Measurements from ENCODE around the gene CPNE7. TPM values are rescaled to one million over a fixed set of nuclear protein-coding genes. Genes with fewer than 3 reads are reported as not detected.

CPNE7 gene
- total and polyA plus RNA-seq, 4 donors = 9.9 to 49.2 (median 29.2) TPM

DNA sequence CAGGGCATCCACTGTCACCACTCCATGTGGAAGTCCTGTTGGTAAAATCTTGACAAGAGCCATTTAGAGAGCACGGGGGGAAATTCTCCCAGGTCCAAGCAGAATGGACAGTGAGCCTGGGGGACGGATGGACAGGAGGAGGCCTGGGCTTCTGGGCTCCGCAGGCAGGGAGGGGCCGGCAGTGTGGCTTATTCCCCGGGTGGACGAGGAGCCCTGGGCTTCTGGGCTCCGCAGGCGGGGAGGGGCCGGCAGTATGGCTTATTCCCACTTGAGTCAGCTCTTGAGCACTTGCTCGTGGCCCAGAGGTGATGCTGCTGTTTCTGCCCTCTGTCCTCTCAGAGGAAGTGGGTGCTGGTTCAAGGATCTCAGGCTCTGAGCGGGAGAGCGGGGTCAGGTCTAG, 37.3 kb upstream of the CPNE7 start:
- H3K4me3 ChIP-seq (ENCODE audit: low read depth, low read length) = no peak overlapping the region
- peaks cover 86% of the 10 kb centered on the region for H3K36me3 ChIP-seq (ENCODE audit: control insufficient read depth, insufficient read depth, low read length)
- no peaks in the 10 kb centered on the region for H3K27me3 ChIP-seq (ENCODE audit: control insufficient read depth, insufficient read depth, low read length)
- H3K27ac ChIP-seq (ENCODE audit: low read depth, low read length) = no peak overlapping the region
- H3K9me3 ChIP-seq (ENCODE audit: control insufficient read depth, insufficient read depth, low read length) = no peaks in the 10 kb centered on the region
- peaks cover 25% of the 10 kb centered on the region for H3K4me1 ChIP-seq (ENCODE audit: control insufficient read depth, insufficient read depth, low read length)
- no peak for DNase-seq (ENCODE audit: low read depth in 4 of 6, low spot score in 6 of 6)
- WGBS (ENCODE audit: insufficient coverage) = 91% methylated on average over 12 of the region's 12 CpGs

DNA sequence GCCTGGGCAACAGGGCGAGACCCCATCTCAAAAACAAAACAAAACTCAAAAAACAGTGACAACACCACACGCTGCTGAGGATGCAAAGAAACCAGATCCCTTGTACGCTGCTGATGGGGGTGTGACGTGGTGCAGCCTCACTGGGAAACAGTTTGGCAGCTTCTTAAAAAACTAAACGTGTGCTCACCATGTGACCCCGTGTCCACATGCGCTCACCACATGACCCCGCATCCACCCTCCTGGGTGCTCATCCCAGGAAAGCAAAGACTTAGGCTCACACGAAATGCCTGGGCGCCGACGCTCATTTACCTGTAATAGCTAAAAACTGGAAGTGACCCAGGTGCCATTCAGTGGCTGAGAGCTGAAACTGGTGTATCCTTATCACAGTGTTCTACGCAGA, 35.0 kb upstream of the CPNE7 start:
- no peak overlapping the region for H3K4me3 ChIP-seq (ENCODE audit: low read depth, low read length)
- H3K36me3 ChIP-seq (ENCODE audit: control insufficient read depth, insufficient read depth, low read length) = peaks cover 87% of the 10 kb centered on the region
- WGBS (ENCODE audit: insufficient coverage) = 94% methylated on average over 12 of the region's 13 CpGs
- peaks cover 25% of the 10 kb centered on the region for H3K4me1 ChIP-seq (ENCODE audit: control insufficient read depth, insufficient read depth, low read length)
- H3K9me3 ChIP-seq (ENCODE audit: control insufficient read depth, insufficient read depth, low read length) = no peaks in the 10 kb centered on the region
- H3K27me3 ChIP-seq (ENCODE audit: control insufficient read depth, insufficient read depth, low read length) = no peaks in the 10 kb centered on the region
- H3K27ac ChIP-seq (ENCODE audit: low read depth, low read length) = no peak overlapping the region
- no peak for DNase-seq (ENCODE audit: low read depth in 4 of 6, low spot score in 6 of 6)

- H3K9me3 ChIP-seq (ENCODE audit: control insufficient read depth, insufficient read depth, low read length) = no peaks in the 10 kb centered on the region
- DNase-seq (ENCODE audit: low read depth in 4 of 6, low spot score in 6 of 6) = no peak
- no peaks in the 10 kb centered on the region for H3K27me3 ChIP-seq (ENCODE audit: control insufficient read depth, insufficient read depth, low read length)
- peaks cover 17% of the 10 kb centered on the region for H3K4me1 ChIP-seq (ENCODE audit: control insufficient read depth, insufficient read depth, low read length)
- H3K4me3 ChIP-seq (ENCODE audit: low read depth, low read length) = no peak overlapping the region
- WGBS (ENCODE audit: insufficient coverage) = 89% methylated on average over 21 of the region's 21 CpGs
- H3K27ac ChIP-seq (ENCODE audit: low read depth, low read length) = no peak overlapping the region
- H3K36me3 ChIP-seq (ENCODE audit: control insufficient read depth, insufficient read depth, low read length) = peaks cover 88% of the 10 kb centered on the region
Measured at GRCh38 chr16:89541792-89542191, 33.8 kb upstream of the CPNE7 start.

DNA sequence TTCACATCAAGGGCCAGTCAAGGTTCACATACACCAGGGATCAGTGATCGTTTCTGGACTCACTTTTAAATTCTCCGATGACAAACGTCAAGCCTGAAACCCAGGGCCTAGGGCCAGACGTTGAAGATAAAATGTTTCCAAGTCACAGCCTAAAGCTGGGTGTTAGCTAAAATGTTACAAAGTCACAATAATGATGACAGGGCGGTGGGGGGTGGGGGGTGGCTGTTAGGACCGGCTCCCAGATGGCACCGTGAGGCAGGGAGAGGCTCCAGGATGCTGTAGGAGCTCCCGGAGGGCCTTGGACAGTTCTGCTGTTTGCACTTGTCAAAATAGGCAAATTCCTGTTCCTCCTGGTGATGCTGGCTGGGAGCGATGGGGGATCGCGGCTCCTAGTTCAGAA, 31.4 kb upstream of the CPNE7 start:
- no peaks in the 10 kb centered on the region for H3K4me1 ChIP-seq (ENCODE audit: control insufficient read depth, insufficient read depth, low read length)

DNA sequence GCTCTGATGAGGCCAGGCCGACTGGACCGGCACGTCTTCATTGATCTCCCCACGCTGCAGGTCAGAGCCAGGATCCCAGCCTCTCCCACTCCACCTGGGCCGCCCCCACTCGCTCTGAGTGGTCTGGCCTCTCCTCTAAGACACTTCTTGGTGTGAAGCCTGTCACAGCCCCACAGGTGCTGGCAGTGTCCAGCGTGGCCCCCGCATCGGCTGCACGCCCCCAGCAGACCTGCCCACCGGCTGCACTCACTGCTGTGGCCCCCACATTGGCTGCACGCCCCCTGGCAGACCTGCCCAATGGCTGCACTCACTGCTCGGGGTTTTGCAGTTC, 30.9 kb upstream of the CPNE7 start:
- 95% methylated on average over 13 of the region's 13 CpGs for WGBS (ENCODE audit: insufficient coverage)
- Histone ChIP-seq H3K4me3 (ENCODE audit: low read depth, low read length) (no peak overlapping the region), H3K4me1 (ENCODE audit: control insufficient read depth, insufficient read depth, low read length) (no peaks in the 10 kb centered on the region), H3K27me3 (ENCODE audit: control insufficient read depth, insufficient read depth, low read length) (no peaks in the 10 kb centered on the region), H3K9me3 (ENCODE audit: control insufficient read depth, insufficient read depth, low read length) (no peaks in the 10 kb centered on the region), H3K27ac (ENCODE audit: low read depth, low read length) (no peak overlapping the region), H3K36me3 (ENCODE audit: control insufficient read depth, insufficient read depth, low read length) (peaks cover 94% of the 10 kb centered on the region)
- no peak for DNase-seq (ENCODE audit: low read depth in 4 of 6, low spot score in 6 of 6)

More for the DNA sequence above, 31.4 kb upstream of the CPNE7 start:
- 90% methylated on average over 11 of the region's 11 CpGs for WGBS (ENCODE audit: insufficient coverage)
- H3K36me3 ChIP-seq (ENCODE audit: control insufficient read depth, insufficient read depth, low read length) = peaks cover 89% of the 10 kb centered on the region
- H3K9me3 ChIP-seq (ENCODE audit: control insufficient read depth, insufficient read depth, low read length) = no peaks in the 10 kb centered on the region
- H3K27me3 ChIP-seq (ENCODE audit: control insufficient read depth, insufficient read depth, low read length) = no peaks in the 10 kb centered on the region
- H3K4me3 ChIP-seq (ENCODE audit: low read depth, low read length) = no peak overlapping the region
- no peak overlapping the region for H3K27ac ChIP-seq (ENCODE audit: low read depth, low read length)
- DNase-seq (ENCODE audit: low read depth in 4 of 6, low spot score in 6 of 6) = no peak

DNA sequence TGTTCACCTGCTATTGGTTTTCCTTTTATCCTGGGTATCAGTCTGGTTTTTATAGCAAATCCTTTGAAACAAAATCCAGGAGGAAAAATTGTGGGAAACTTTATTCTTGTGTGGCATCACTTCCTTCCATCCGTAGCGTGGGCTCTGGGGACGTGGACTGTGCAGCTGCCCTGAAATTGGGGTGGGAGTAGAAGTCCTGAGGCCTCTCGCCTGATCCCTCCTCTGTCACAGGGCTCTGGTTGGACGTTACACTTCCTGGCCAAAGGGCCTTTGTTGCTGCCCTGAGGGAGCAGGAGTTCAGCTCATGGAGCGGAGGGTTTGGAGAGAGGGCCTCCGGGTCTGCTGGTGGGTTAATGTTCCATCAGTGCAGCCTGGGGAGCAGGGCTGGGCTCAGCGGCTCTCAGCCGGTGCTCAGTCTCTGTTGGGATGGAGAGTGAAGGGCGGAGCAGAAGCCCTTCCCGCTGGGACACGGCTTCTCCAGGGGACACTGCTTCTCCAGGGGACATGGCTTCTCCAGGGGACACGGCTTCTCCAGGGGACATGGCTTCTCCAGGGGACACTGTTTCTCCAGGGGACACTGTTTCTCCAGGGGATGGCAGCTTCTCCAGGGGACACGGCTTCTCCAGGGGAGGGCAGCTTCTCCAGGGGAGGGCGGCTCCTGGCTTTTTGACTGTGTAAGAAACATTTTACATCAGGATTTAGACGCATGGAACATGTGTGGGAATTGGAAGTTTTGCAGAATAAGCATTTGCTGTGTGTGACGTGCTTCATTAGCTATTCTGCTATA, 30.3 kb upstream of the CPNE7 start:
- 84% methylated on average over 14 of the region's 17 CpGs for WGBS (ENCODE audit: insufficient coverage)
- peaks cover 95% of the 10 kb centered on the region for H3K36me3 ChIP-seq (ENCODE audit: control insufficient read depth, insufficient read depth, low read length)
- no peaks in the 10 kb centered on the region for H3K27me3 ChIP-seq (ENCODE audit: control insufficient read depth, insufficient read depth, low read length)
- no peak overlapping the region for H3K4me3 ChIP-seq (ENCODE audit: low read depth, low read length)
- no peaks in the 10 kb centered on the region for H3K9me3 ChIP-seq (ENCODE audit: control insufficient read depth, insufficient read depth, low read length)
- no peaks in the 10 kb centered on the region for H3K4me1 ChIP-seq (ENCODE audit: control insufficient read depth, insufficient read depth, low read length)
- H3K27ac ChIP-seq (ENCODE audit: low read depth, low read length) = no peak overlapping the region
- no peak for DNase-seq (ENCODE audit: low read depth in 4 of 6, low spot score in 6 of 6)

- H3K4me3 ChIP-seq (ENCODE audit: low read depth, low read length) = no peak overlapping the region
- no peak for DNase-seq (ENCODE audit: low read depth in 4 of 6, low spot score in 6 of 6)
- no peaks in the 10 kb centered on the region for H3K4me1 ChIP-seq (ENCODE audit: control insufficient read depth, insufficient read depth, low read length)
- 86% methylated on average over 21 of the region's 26 CpGs for WGBS (ENCODE audit: insufficient coverage)
- H3K27ac ChIP-seq (ENCODE audit: low read depth, low read length) = no peak overlapping the region
- H3K36me3 ChIP-seq (ENCODE audit: control insufficient read depth, insufficient read depth, low read length) = peaks cover 98% of the 10 kb centered on the region
- H3K27me3 ChIP-seq (ENCODE audit: control insufficient read depth, insufficient read depth, low read length) = no peaks in the 10 kb centered on the region
- H3K9me3 ChIP-seq (ENCODE audit: control insufficient read depth, insufficient read depth, low read length) = no peaks in the 10 kb centered on the region
Measured at GRCh38 chr16:89545831-89546574, 29.6 kb upstream of the CPNE7 start.

- peaks cover 99% of the 10 kb centered on the region for H3K36me3 ChIP-seq (ENCODE audit: control insufficient read depth, insufficient read depth, low read length)
- H3K27ac ChIP-seq (ENCODE audit: low read depth, low read length) = no peak overlapping the region
- no peaks in the 10 kb centered on the region for H3K4me1 ChIP-seq (ENCODE audit: control insufficient read depth, insufficient read depth, low read length)
- 97% methylated on average over 15 of the region's 19 CpGs for WGBS (ENCODE audit: insufficient coverage)
- no peaks in the 10 kb centered on the region for H3K27me3 ChIP-seq (ENCODE audit: control insufficient read depth, insufficient read depth, low read length)
- no peak overlapping the region for H3K4me3 ChIP-seq (ENCODE audit: low read depth, low read length)
- DNase-seq (ENCODE audit: low read depth in 4 of 6, low spot score in 6 of 6) = no peak
- no peaks in the 10 kb centered on the region for H3K9me3 ChIP-seq (ENCODE audit: control insufficient read depth, insufficient read depth, low read length)
Measured at GRCh38 chr16:89546781-89547180, 28.8 kb upstream of the CPNE7 start.

- DNase-seq (ENCODE audit: low read depth in 4 of 6, low spot score in 6 of 6) = no peak
- Histone ChIP-seq H3K4me1 (ENCODE audit: control insufficient read depth, insufficient read depth, low read length) (no peaks in the 10 kb centered on the region), H3K36me3 (ENCODE audit: control insufficient read depth, insufficient read depth, low read length) (peaks cover 99% of the 10 kb centered on the region), H3K27ac (ENCODE audit: low read depth, low read length) (no peak overlapping the region), H3K27me3 (ENCODE audit: control insufficient read depth, insufficient read depth, low read length) (no peaks in the 10 kb centered on the region), H3K4me3 (ENCODE audit: low read depth, low read length) (no peak overlapping the region), H3K9me3 (ENCODE audit: control insufficient read depth, insufficient read depth, low read length) (no peaks in the 10 kb centered on the region)
- WGBS (ENCODE audit: insufficient coverage) = 94% methylated on average over 8 of the region's 17 CpGs
Measured at GRCh38 chr16:89547291-89547690, 28.3 kb upstream of the CPNE7 start.

DNA sequence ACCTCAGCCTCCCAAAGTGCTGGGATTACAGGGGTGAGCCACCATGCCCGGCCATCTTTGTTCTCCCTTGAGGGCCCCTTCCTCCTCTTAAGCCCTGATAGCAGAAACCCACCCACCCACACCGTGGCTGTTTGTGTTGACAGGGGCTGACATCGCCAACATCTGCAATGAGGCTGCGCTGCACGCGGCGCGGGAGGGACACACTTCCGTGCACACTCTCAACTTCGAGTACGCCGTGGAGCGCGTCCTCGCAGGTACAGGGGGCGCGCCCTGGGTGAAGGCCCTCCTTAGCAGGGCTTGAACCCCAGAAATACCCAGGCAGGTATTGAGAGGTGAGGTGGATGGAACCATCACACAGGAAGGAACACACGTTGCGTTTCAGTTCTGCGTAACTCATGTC, 27.7 kb upstream of the CPNE7 start:
- Histone ChIP-seq H3K4me1 (ENCODE audit: control insufficient read depth, insufficient read depth, low read length) (no peaks in the 10 kb centered on the region), H3K27me3 (ENCODE audit: control insufficient read depth, insufficient read depth, low read length) (no peaks in the 10 kb centered on the region), H3K36me3 (ENCODE audit: control insufficient read depth, insufficient read depth, low read length) (peaks cover 99% of the 10 kb centered on the region), H3K27ac (ENCODE audit: low read depth, low read length) (no peak overlapping the region), H3K9me3 (ENCODE audit: control insufficient read depth, insufficient read depth, low read length) (no peaks in the 10 kb centered on the region), H3K4me3 (ENCODE audit: low read depth, low read length) (no peak overlapping the region)
- no peak for DNase-seq (ENCODE audit: low read depth in 4 of 6, low spot score in 6 of 6)
- WGBS (ENCODE audit: insufficient coverage) = 96% methylated on average over 18 of the region's 20 CpGs
